ENCODE results near the gene RFTN1.

DNA sequence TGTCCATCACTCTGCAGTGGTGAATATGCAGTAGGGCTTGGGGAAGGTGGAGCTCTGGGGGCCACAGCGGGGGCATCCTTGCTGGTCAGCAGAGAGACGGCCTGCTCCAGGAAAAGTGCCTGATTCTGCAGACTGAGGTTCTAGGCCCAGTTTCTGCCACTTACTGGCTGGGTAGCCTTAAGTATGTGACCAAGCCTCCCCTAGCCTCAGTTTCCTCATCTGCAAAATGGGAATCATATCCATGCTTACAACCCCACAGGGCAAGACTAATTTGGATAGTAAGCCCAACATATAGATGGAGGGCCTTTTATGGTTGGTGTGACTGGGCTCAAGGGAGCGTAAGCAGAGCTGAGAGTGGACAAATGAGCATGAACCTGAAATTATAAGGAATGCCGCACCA lies 187.6 kb downstream of the RFTN1 start:
- TF ChIP-seq, protein P1, sequence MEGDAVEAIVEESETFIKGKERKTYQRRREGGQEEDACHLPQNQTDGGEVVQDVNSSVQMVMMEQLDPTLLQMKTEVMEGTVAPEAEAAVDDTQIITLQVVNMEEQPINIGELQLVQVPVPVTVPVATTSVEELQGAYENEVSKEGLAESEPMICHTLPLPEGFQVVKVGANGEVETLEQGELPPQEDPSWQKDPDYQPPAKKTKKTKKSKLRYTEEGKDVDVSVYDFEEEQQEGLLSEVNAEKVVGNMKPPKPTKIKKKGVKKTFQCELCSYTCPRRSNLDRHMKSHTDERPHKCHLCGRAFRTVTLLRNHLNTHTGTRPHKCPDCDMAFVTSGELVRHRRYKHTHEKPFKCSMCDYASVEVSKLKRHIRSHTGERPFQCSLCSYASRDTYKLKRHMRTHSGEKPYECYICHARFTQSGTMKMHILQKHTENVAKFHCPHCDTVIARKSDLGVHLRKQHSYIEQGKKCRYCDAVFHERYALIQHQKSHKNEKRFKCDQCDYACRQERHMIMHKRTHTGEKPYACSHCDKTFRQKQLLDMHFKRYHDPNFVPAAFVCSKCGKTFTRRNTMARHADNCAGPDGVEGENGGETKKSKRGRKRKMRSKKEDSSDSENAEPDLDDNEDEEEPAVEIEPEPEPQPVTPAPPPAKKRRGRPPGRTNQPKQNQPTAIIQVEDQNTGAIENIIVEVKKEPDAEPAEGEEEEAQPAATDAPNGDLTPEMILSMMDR (IDR thresholded peaks at IDR 0.05) = no peak
- no peak for TF ChIP-seq POLR2A (IDR thresholded peaks at IDR 0.05)

Data from testis (tissue), 2 donors.